ENCODE data around the gene LRRC1.

LRRC1 gene

DNA sequence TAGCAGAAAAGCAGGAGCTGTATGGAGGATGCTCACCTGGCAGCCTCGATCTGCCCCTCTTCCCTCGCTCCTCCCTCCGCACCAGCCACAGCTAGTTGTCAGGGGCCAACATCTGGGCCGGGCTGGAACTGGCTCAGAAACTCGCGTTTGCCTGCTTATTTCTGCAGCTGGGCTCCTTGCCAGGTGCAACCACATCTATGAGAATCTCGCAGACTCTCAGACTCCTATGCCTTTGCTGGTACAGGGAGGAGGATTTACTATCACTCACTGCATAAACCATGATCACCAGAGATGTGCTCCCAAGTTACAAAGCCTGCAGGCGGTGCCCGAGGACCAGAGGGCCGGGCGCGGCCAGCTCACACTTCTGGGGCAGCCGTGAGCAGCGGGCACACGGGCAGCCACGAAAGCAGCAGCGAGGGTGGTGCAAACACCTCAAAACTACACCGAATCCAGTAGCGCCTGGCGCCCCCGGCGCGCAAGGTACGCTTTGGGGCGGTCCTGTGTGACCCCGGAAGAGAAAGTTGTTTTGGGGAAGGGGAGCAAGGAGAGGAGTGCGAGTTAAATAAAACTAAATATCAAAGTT lies 577 bp upstream of the LRRC1 start (continued):
- TF ChIP-seq ZNF571 (tag by site-specific recombination; IDR thresholded peaks at IDR 0.05) (no peak), ZNF521 (tag by site-specific recombination; IDR thresholded peaks at IDR 0.05) (no peak), WT1 (tag by site-specific recombination; IDR thresholded peaks at IDR 0.05) (no peak; the same call in 1 of the 2 replicates), ZNF548 (tag by site-specific recombination; IDR thresholded peaks at IDR 0.05) (no peak), ZBTB6 (tag by site-specific recombination; IDR thresholded peaks at IDR 0.05) (no peak), ZBTB44 (tag by site-specific recombination; IDR thresholded peaks at IDR 0.05) (peak; percentile 91), ZNF114 (tag by site-specific recombination; IDR thresholded peaks at IDR 0.05) (no peak), HOXC10 (CRISPR knock-in tag; IDR thresholded peaks at IDR 0.05) (no peak), ZNF366 (tag by site-specific recombination; conservative IDR thresholded peaks at IDR 0.05) (peak; percentile 72; the same call in 1 of the 2 replicates), ZNF202 (tag by site-specific recombination; IDR thresholded peaks at IDR 0.05; ENCODE audit: borderline replicate concordance) (no peak), EGR2 (tag by site-specific recombination; IDR thresholded peaks at IDR 0.05; ENCODE audit: low read depth) (no peak), ZNF529 (tag by site-specific recombination; IDR thresholded peaks at IDR 0.05; ENCODE audit: insufficient replicate concordance) (no peak), INSM2 (tag by site-specific recombination; IDR thresholded peaks at IDR 0.05) (no peak), ZNF2 (tag by site-specific recombination; IDR thresholded peaks at IDR 0.05) (no peak), ZNF157 (tag by site-specific recombination; IDR thresholded peaks at IDR 0.05) (no peak), ZNF777 (tag by site-specific recombination; IDR thresholded peaks at IDR 0.05; ENCODE audit: borderline replicate concordance) (no peak), BCL11B (tag by site-specific recombination; IDR thresholded peaks at IDR 0.05; ENCODE audit: low read depth) (no peak; the same call in 1 of the 2 replicates), ZNF239 (tag by site-specific recombination; IDR thresholded peaks at IDR 0.05) (no peak), SETDB1 (IDR thresholded peaks at IDR 0.05; ENCODE audit: insufficient read length, low read length) (no peak), ZNF335 (tag by site-specific recombination; conservative IDR thresholded peaks at IDR 0.05) (peak; percentile 94), ZNF175 (tag by site-specific recombination; IDR thresholded peaks at IDR 0.05) (no peak), ZNF785 (tag by site-specific recombination; IDR thresholded peaks at IDR 0.05) (no peak), ZNF610 (tag by site-specific recombination; IDR thresholded peaks at IDR 0.05; ENCODE audit: borderline replicate concordance) (no peak)
- TF ChIP-seq, protein P1, sequence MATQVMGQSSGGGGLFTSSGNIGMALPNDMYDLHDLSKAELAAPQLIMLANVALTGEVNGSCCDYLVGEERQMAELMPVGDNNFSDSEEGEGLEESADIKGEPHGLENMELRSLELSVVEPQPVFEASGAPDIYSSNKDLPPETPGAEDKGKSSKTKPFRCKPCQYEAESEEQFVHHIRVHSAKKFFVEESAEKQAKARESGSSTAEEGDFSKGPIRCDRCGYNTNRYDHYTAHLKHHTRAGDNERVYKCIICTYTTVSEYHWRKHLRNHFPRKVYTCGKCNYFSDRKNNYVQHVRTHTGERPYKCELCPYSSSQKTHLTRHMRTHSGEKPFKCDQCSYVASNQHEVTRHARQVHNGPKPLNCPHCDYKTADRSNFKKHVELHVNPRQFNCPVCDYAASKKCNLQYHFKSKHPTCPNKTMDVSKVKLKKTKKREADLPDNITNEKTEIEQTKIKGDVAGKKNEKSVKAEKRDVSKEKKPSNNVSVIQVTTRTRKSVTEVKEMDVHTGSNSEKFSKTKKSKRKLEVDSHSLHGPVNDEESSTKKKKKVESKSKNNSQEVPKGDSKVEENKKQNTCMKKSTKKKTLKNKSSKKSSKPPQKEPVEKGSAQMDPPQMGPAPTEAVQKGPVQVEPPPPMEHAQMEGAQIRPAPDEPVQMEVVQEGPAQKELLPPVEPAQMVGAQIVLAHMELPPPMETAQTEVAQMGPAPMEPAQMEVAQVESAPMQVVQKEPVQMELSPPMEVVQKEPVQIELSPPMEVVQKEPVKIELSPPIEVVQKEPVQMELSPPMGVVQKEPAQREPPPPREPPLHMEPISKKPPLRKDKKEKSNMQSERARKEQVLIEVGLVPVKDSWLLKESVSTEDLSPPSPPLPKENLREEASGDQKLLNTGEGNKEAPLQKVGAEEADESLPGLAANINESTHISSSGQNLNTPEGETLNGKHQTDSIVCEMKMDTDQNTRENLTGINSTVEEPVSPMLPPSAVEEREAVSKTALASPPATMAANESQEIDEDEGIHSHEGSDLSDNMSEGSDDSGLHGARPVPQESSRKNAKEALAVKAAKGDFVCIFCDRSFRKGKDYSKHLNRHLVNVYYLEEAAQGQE (tag by site-specific recombination; IDR thresholded peaks at IDR 0.05), result no peak
- TF ChIP-seq, protein P2, sequence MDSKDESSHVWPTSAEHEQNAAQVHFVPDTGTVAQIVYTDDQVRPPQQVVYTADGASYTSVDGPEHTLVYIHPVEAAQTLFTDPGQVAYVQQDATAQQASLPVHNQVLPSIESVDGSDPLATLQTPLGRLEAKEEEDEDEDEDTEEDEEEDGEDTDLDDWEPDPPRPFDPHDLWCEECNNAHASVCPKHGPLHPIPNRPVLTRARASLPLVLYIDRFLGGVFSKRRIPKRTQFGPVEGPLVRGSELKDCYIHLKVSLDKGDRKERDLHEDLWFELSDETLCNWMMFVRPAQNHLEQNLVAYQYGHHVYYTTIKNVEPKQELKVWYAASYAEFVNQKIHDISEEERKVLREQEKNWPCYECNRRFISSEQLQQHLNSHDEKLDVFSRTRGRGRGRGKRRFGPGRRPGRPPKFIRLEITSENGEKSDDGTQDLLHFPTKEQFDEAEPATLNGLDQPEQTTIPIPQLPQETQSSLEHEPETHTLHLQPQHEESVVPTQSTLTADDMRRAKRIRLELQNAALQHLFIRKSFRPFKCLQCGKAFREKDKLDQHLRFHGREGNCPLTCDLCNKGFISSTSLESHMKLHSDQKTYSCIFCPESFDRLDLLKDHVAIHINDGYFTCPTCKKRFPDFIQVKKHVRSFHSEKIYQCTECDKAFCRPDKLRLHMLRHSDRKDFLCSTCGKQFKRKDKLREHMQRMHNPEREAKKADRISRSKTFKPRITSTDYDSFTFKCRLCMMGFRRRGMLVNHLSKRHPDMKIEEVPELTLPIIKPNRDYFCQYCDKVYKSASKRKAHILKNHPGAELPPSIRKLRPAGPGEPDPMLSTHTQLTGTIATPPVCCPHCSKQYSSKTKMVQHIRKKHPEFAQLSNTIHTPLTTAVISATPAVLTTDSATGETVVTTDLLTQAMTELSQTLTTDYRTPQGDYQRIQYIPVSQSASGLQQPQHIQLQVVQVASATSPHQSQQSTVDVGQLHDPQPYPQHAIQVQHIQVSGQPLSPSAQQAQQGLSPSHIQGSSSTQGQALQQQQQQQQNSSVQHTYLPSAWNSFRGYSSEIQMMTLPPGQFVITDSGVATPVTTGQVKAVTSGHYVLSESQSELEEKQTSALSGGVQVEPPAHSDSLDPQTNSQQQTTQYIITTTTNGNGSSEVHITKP (tag by site-specific recombination; IDR thresholded peaks at IDR 0.05), result peak; percentile 97
- TF ChIP-seq, protein P3, sequence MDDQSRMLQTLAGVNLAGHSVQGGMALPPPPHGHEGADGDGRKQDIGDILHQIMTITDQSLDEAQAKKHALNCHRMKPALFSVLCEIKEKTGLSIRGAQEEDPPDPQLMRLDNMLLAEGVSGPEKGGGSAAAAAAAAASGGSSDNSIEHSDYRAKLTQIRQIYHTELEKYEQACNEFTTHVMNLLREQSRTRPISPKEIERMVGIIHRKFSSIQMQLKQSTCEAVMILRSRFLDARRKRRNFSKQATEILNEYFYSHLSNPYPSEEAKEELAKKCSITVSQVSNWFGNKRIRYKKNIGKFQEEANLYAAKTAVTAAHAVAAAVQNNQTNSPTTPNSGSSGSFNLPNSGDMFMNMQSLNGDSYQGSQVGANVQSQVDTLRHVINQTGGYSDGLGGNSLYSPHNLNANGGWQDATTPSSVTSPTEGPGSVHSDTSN (CRISPR knock-in tag; IDR thresholded peaks at IDR 0.05), result peak; percentile 11; the same call in 1 of the 2 replicates

All from HEK293 (cell line).